ENCODE results near the gene ATP2B2. TPM values are rescaled to one million over a fixed set of nuclear protein-coding genes. Genes with fewer than 3 reads are reported as not detected.

Gene ATP2B2
- total and polyA plus RNA-seq, 2 of the 8 experiments (the other 6 are each of a cell fraction or from before 2014, with no cell fraction given), result 0.14 to 1.2 TPM

- Histone ChIP-seq H2AK5ac (ENCODE audit: low read depth, low read length) (no peak overlapping the region), H3K23ac (ENCODE audit: insufficient read length) (no peak overlapping the region), H4K8ac (ENCODE audit: extremely low read depth, insufficient read depth, low read length) (no peak overlapping the region), H3K36me3 (ENCODE audit: control insufficient read depth in 2 of 4, insufficient read depth in 4 of 4, low read length in 3 of 4) (no peaks in the 10 kb centered on the region), H3K14ac (ENCODE audit: insufficient read length) (no peak overlapping the region), H3K9me3 (ENCODE audit: insufficient read depth in 2 of 2, low read depth in 1 of 2, low read length in 1 of 2) (no peaks in the 10 kb centered on the region), H3K18ac (ENCODE audit: extremely low read depth, low read length) (no peak overlapping the region), H3K79me2 (ENCODE audit: control insufficient read depth in 1 of 2, insufficient read depth in 2 of 2, low read length in 2 of 2) (no peaks in the 10 kb centered on the region), H4K5ac (ENCODE audit: insufficient read length, low read depth, low read length) (no peak overlapping the region), H3K23me2 (ENCODE audit: low read depth, low read length) (no peaks in the 10 kb centered on the region), H3K27ac (ENCODE audit: low read depth, low read length) (no peak overlapping the region), H2BK5ac (ENCODE audit: low read depth, low read length) (no peak overlapping the region), H2BK120ac (replicated peaks; ENCODE audit: low read depth, low read length) (no peak overlapping the region), H3K79me1 (ENCODE audit: low read depth, low read length) (no peaks in the 10 kb centered on the region), H3K27me3 (replicated peaks in 1 of 4; ENCODE audit: control insufficient read depth in 3 of 4, extremely low read depth in 1 of 4, insufficient read depth in 3 of 4, low read length in 3 of 4) (no peaks in the 10 kb centered on the region; a peak in 1 of 7 replicates), H4K91ac (replicated peaks; ENCODE audit: insufficient read length, low read length) (no peak overlapping the region), H2AFZ (ENCODE audit: low read length) (no peak overlapping the region), H3K9ac (replicated peaks in 1 of 4; ENCODE audit: extremely low read depth in 1 of 4, low read depth in 3 of 4, low read length in 3 of 4) (no peak overlapping the region), H2BK15ac (ENCODE audit: low read length) (no peak overlapping the region), H2BK12ac (ENCODE audit: low read depth, low read length) (no peak overlapping the region), H3K4ac (replicated peaks; ENCODE audit: insufficient read length, low read depth, low read length) (no peak overlapping the region), H3K4me1 (replicated peaks in 1 of 4; ENCODE audit: control insufficient read depth in 3 of 4, insufficient read depth in 4 of 4, low read length in 3 of 4) (no peaks in the 10 kb centered on the region; a peak in 1 of 7 replicates), H2BK20ac (ENCODE audit: low read length) (no peak overlapping the region), H3K56ac (replicated peaks; ENCODE audit: insufficient read length, low read depth, low read length) (no peak overlapping the region), H3K4me2 (ENCODE audit: insufficient read depth in 1 of 2, low read depth in 2 of 2, low read length in 2 of 2) (no peak overlapping the region), H3K4me3 (ENCODE audit: extremely low read depth in 1 of 4, insufficient read depth in 2 of 4, low read depth in 3 of 4, low read length in 4 of 4) (no peak overlapping the region), H4K20me1 (replicated peaks in 1 of 2; ENCODE audit: control insufficient read depth in 1 of 2, insufficient read depth in 2 of 2, low read length in 2 of 2) (no peaks in the 10 kb centered on the region)
- peak in 1 of 2 experiments; percentile 26 for DNase-seq (ENCODE audit: low read depth in 1 of 2, low spot score in 2 of 2)
- ChIA-PET CTCF (ENCODE audit: partially characterized antibody) (interaction anchor here (0.9 to 1.8 kb wide), 8 partner anchors 11 to 190 kb away, joined by 3 to 4 read pairs (median 3); no protein-coding TSS in a partner anchor), POLR2A (ENCODE audit: partially characterized antibody) (no interaction called here)
- FAIRE-seq, result no peak
- WGBS, 2 experiments (ENCODE audit: extremely low coverage in 1 of 2, insufficient coverage in 1 of 2, insufficient read length in 1 of 2, insufficient replicate concordance in 2 of 2, low coverage in 1 of 2, low lambda C conversion rate in 2 of 2, missing lambda C conversion rate in 1 of 2), result 93% methylated on average over 7 of the region's 7 CpGs; no CpG with 5 or more reads in 1 of the 2 experiments
- TF ChIP-seq POLR2A (IDR thresholded peaks at IDR 0.05; ENCODE audit: control extremely low read depth in 1 of 2, low read depth in 2 of 2, low read length in 2 of 2), result no peak
- TF ChIP-seq MAFK (IDR thresholded peaks at IDR 0.05; ENCODE audit: low read depth, low read length), result no peak
Measured at GRCh38 chr3:10519236-10519635, 13.8 kb upstream of the ATP2B2 start.

All from H1 (cell line).